GM12878 (cell line): Measurements from ENCODE around the gene MAPRE2. TPM values are rescaled to one million over a fixed set of nuclear protein-coding genes. Genes with fewer than 3 reads are reported as not detected.

Source experiments
- ATAC-seq: fragments of 200-7000 bp; cut with Tn5 transposase; 3 replicates; pipeline ENCODE4 v1.9.1; 2020; ENCODE audit warnings: mild to moderate bottlenecking, moderate library complexity
- BruUV-seq: library from RNA; stranded (reverse); fragments of 400-500 nt; replicated peaks from 2 replicates; lab custom pipeline; 2021; lab: Mats Ljungman, UMichigan
- CTCF ChIA-PET: fragments of 300-600 bp; sonication (Branson Sonifier 250); formaldehyde crosslinking; extraction: SDS; loops from one replicate; lab custom pipeline; 2021; ENCODE audit warnings: inconsistent platforms; lab: Yijun Ruan, JAX
- POLR2A ChIA-PET: fragments of 350-600 bp; formaldehyde crosslinking; extraction: SDS; loops from one replicate; lab custom pipeline; 2021; ENCODE audit warnings: inconsistent platforms; lab: Charles Lee
- RAD21 ChIA-PET: fragments of 300-600 bp; sonication (Branson Sonifier 250); formaldehyde crosslinking; loops from one replicate; lab custom pipeline; 2023; ENCODE audit warnings: antibody characterized with exemption; ENCODE audit not compliant: unreplicated experiment; lab: Charles Lee
- SMC1A ChIA-PET: fragments of 300-600 bp; sonication (Branson Sonifier 250); formaldehyde crosslinking; loops from one replicate; lab custom pipeline; 2023; ENCODE audit not compliant: unreplicated experiment, uncharacterized antibody; lab: Charles Lee
- DNase-seq: peaks from one replicate; pipeline ENCODE4 v3.0.0-alpha.2; 2011; ENCODE audit warnings: low read depth, low spot score
- FAIRE-seq: peaks from 3 replicates; lab custom pipeline; 2011; peaks lifted over from hg19 to GRCh38; lab: Jason Lieb, UNC
- H2AFZ ChIP-seq: 2 replicates; pipeline ENCODE4 v1.6.0; 2011; ENCODE audit warnings: low read depth, low read length, control low read depth; ENCODE audit not compliant: control insufficient read depth
- H3K27ac ChIP-seq: 2 replicates; pipeline ENCODE4 v1.5.1; 2011; ENCODE audit warnings: control low read depth; ENCODE audit not compliant: control insufficient read depth, insufficient read depth
- H3K27me3 ChIP-seq, 2 experiments: replicated peaks in 1 of 2; 2 replicates each; pipeline versions ENCODE4 v1.6.0 to v1.6.1; 2011; ENCODE audit warnings: low read length in 1 of 2; ENCODE audit not compliant: control insufficient read depth in 2 of 2, insufficient read depth in 2 of 2
- H3K36me3 ChIP-seq, 2 experiments: 2 replicates each; pipeline ENCODE4 v1.5.1; 2011; ENCODE audit warnings: low read length in 1 of 2; ENCODE audit not compliant: control insufficient read depth in 2 of 2, insufficient read depth in 2 of 2
- H3K4me1 ChIP-seq: 2 replicates; pipeline ENCODE4 v1.6.1; 2011; ENCODE audit warnings: mild to moderate bottlenecking, low read length, moderate library complexity, mixed read lengths; ENCODE audit not compliant: control insufficient read depth, insufficient read depth
- H3K4me2 ChIP-seq: 2 replicates; pipeline ENCODE4 v1.6.0; 2011; ENCODE audit warnings: control low read depth; ENCODE audit not compliant: control insufficient read depth, insufficient read depth
- H3K4me3 ChIP-seq: fragments of 200-600 bp; sonication (generic); 2 replicates; pipeline ENCODE4 v1.5.1; 2016
- H3K79me2 ChIP-seq: 2 replicates; pipeline ENCODE4 v1.6.0; 2011; ENCODE audit warnings: low read length; ENCODE audit not compliant: control insufficient read depth, insufficient read depth
- H3K9ac ChIP-seq: 2 replicates; pipeline ENCODE4 v1.8.0; 2011; ENCODE audit warnings: low read length, control low read depth, mixed read lengths; ENCODE audit not compliant: control insufficient read depth, insufficient read depth
- H3K9me3 ChIP-seq: replicated peaks from 3 replicates; pipeline ENCODE4 v1.5.1; 2011; ENCODE audit warnings: mild to moderate bottlenecking, low read length; ENCODE audit not compliant: control insufficient read depth, insufficient read depth
- H4K20me1 ChIP-seq: 2 replicates; pipeline ENCODE4 v1.6.0; 2011; ENCODE audit not compliant: control insufficient read depth, insufficient read depth
- PAX8 ChIP-seq: fragments of 450-650 bp; IDR thresholded peaks from 2 replicates; pipeline ENCODE4 v1.6.1; 2017; ENCODE audit warnings: mild to moderate bottlenecking, moderate library complexity
- POLR2AphosphoS5 ChIP-seq: IDR thresholded peaks from 2 replicates; pipeline ENCODE4 v1.6.1; 2011; ENCODE audit warnings: mild to moderate bottlenecking, low read length, inconsistent platforms
- in situ Hi-C: fragments of 300-500 bp; cut with MboI; formaldehyde crosslinking; loops from 9 replicates; pipeline ENCODE4 v1.14.3; 2018; ENCODE audit warnings: mixed read lengths
- intact Hi-C: fragments of 100-400 bp; cut with micrococcal nuclease; formaldehyde crosslinking; loops from one replicate; pipeline ENCODE4 v1.14.2; 2022; ENCODE audit not compliant: unreplicated experiment
- polyA plus RNA-seq, 11 experiments: library from polyadenylated mRNA; depleted of rRNA in 4 of 11; unstranded in 6 of 11; stranded (reverse) in 5 of 11; fragments of >200 nt; fragmentation: Nextera tagmentation in 4 of 11; fragmentation: Illumina TruSeq in 1 of 11; extraction: Ambion mirVana in 4 of 11; extraction: Trizol in 1 of 11; gene quantifications; 1 replicate in 1 of 11; 2 replicates in 10 of 11; pipeline versions ENCODE4 v1.2.1 to v1.2.3, GENCODE V29; 2011 to 2016; ENCODE audit warnings: inconsistent platforms in 2 of 11, missing spikeins in 2 of 11, low read depth in 1 of 11
- total RNA-seq, 4 experiments: library from RNA; depleted of rRNA in 3 of 4; stranded (reverse); fragments of >200 nt in 3 of 4; fragmentation: Illumina TruSeq in 1 of 4; extraction: Trizol in 1 of 4; gene quantifications; 2 replicates each; pipeline versions ENCODE4 v1.2.1 to v1.2.3, GENCODE V29; 2013 to 2021
- TF ChIP-seq, protein P1 (sequence below): fragments of 450-650 bp; IDR thresholded peaks from 2 replicates; pipeline ENCODE4 v1.6.1; 2017; ENCODE audit warnings: low read depth, mild to moderate bottlenecking, moderate library complexity

Gene MAPRE2
- total and polyA plus RNA-seq, 10 of the 15 experiments (the other 5 are each of a cell fraction or from before 2014, with no cell fraction given) = 11.0 to 50.6 (median 24.0) TPM

DNA sequence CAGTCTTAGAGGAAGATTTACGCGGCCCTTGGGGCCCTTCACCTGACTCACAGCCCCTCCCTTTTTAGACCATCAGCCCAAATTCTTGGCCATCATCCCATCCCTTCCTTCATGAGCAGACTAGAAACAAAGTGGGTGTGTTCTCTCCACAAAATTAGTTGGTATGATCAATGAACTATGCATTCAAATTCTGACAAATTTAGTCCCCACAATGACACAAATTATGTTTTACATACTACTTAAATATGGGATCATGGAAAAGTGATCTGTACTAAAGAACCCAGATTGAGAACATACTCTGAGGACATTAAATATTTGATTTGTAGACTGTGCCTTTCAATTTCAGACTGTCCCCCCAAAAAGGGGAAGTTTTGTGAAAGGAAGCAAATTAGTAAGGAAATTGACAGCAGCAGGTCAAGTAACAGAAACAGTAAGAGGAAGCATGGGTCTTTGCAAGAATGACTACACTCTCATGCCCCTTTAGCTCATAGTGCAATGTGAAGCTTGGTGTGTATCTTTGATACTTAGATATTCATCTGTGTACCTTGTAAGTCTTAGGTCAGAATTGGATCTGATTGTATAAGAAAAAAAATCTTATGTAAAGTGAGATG is 2.2 kb upstream of the MAPRE2 start (continued):
- TF ChIP-seq, protein P1, sequence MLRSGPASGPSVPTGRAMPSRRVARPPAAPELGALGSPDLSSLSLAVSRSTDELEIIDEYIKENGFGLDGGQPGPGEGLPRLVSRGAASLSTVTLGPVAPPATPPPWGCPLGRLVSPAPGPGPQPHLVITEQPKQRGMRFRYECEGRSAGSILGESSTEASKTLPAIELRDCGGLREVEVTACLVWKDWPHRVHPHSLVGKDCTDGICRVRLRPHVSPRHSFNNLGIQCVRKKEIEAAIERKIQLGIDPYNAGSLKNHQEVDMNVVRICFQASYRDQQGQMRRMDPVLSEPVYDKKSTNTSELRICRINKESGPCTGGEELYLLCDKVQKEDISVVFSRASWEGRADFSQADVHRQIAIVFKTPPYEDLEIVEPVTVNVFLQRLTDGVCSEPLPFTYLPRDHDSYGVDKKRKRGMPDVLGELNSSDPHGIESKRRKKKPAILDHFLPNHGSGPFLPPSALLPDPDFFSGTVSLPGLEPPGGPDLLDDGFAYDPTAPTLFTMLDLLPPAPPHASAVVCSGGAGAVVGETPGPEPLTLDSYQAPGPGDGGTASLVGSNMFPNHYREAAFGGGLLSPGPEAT = no peak

DNA sequence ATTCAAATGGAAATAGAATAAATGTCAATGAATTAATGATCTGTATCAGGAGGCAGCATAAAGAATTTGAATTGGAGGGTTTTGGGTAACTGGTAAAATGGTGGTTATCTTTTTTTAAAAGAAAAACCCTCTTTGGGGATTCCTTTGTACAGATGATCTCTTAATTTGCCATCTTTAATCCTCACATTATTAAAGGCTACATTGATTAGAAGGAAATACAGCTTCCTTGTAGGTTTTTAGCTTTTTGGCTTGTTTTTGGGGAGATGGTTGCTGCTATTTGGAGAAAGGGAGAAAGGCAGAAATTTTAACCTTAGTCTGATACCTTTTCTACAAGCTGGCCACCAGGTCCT is 600 bp upstream of the MAPRE2 start:
- in situ Hi-C loops = no loop called here
- Histone ChIP-seq H3K36me3 (no peaks in the 10 kb centered on the region), H2AFZ (peak overlapping the region; percentile 72), H3K9ac (0 out of 2 replicates have a peak overlapping the region, but pooled peaks have one; percentile 11), H4K20me1 (no peaks in the 10 kb centered on the region), H3K9me3 (no peaks in the 10 kb centered on the region), H3K79me2 (peaks cover 36% of the 10 kb centered on the region), H3K4me3 (peak overlapping the region; percentile 78), H3K27me3 (no peaks in the 10 kb centered on the region), H3K4me2 (peak overlapping the region; percentile 32)
- intact Hi-C loops = loop anchor here (5.0 to 10.0 kb wide), 3 partner anchors 252 to 574 kb away; partner anchors contain the start of genes ZNF24 and ZSCAN30
- POLR2A ChIA-PET = interaction anchor here (0.6 to 4.1 kb wide), 7 partner anchors 8 to 1214 kb away, joined by 3 to 49 read pairs (median 4); partner anchors contain the start of gene ZNF397
- FAIRE-seq = no peak
- no peak for DNase-seq
- TF ChIP-seq PAX8 (0 out of 2 replicates have a peak, but pooled peaks have one; percentile 55), POLR2AphosphoS5 (no peak)
- TF ChIP-seq, all 136 proteins: peak for 1
- RAD21 ChIA-PET = interaction anchor here (1.0 to 5.4 kb wide), 8 partner anchors 9 to 103 kb away, joined by 3 to 82 read pairs (median 4); no protein-coding TSS in a partner anchor
- ATAC-seq = no peak
- H3K27ac ChIP-seq = no peak overlapping the region
- CTCF ChIA-PET = interaction anchor here (1.0 to 2.8 kb wide), 9 partner anchors 9 to 1202 kb away, joined by 3 to 25 read pairs (median 4); no protein-coding TSS in a partner anchor
- SMC1A ChIA-PET = interaction anchor here (0.7 to 5.5 kb wide), 21 partner anchors 8 to 200 kb away, joined by 3 to 53 read pairs (median 4); partner anchors contain the start of gene ZNF397
- peaks cover 12% of the 10 kb centered on the region; the same call in 1 of the 2 replicates for H3K4me1 ChIP-seq
- no TSS peak for BruUV-seq
